ENCODE measurements around the gene ANKRD16. TPM values are rescaled to one million over a fixed set of nuclear protein-coding genes. Genes with fewer than 3 reads are reported as not detected.

Gene ANKRD16
- total RNA-seq, 1 donor from 2014 or later: 4.9 TPM

GRCh38 chr10:5833814-5834213 is 55.9 kb downstream of the ANKRD16 start:
- Mint-ChIP-seq H3K9me3 (ENCODE audit: unreplicated experiment) (no peaks in the 10 kb centered on the region), H3K36me3 (ENCODE audit: low read depth, unreplicated experiment) (no peaks in the 10 kb centered on the region), H3K27ac (ENCODE audit: unreplicated experiment) (no peak overlapping the region), H3K4me3 (ENCODE audit: unreplicated experiment) (no peak overlapping the region), H3K4me1 (ENCODE audit: low read depth, unreplicated experiment) (no peaks in the 10 kb centered on the region), H3K27me3 (ENCODE audit: low read depth, unreplicated experiment) (peaks cover 13% of the 10 kb centered on the region)
- Histone ChIP-seq H3K27ac (ENCODE audit: low read depth, low read length) (no peak overlapping the region), H3K4me3 (ENCODE audit: insufficient read depth, low read depth, low read length) (no peak overlapping the region), H3K4me1 (ENCODE audit: insufficient read depth, low read length) (no peaks in the 10 kb centered on the region), H2AFZ (ENCODE audit: low read depth, low read length) (no peak overlapping the region), H3K9me3 (ENCODE audit: insufficient read depth, low read depth, low read length) (no peaks in the 10 kb centered on the region), H3K9ac (ENCODE audit: low read length) (no peak overlapping the region), H4K20me1 (ENCODE audit: insufficient read depth, low read length) (no peaks in the 10 kb centered on the region), H3K79me2 (ENCODE audit: insufficient read depth, low read length) (no peaks in the 10 kb centered on the region), H3K4me2 (ENCODE audit: low read length) (no peak overlapping the region), H3K36me3 (ENCODE audit: insufficient read depth, low read length) (no peaks in the 10 kb centered on the region), H3K27me3 (ENCODE audit: insufficient read depth, low read length) (no peaks in the 10 kb centered on the region)
- DNase-seq (ENCODE audit: low read depth) (no peak), FAIRE-seq (no peak)
- TF ChIP-seq EZH2 (IDR thresholded peaks at IDR 0.05; ENCODE audit: insufficient read depth, low read length): no peak
- TF ChIP-seq CTCF (IDR thresholded peaks at IDR 0.05; ENCODE audit: insufficient read depth, low read depth, low read length): no peak

GRCh38 chr10:5832946-5833345 is 56.7 kb downstream of the ANKRD16 start:
- H3K79me2 ChIP-seq (ENCODE audit: insufficient read depth, low read length): no peaks in the 10 kb centered on the region
- Mint-ChIP-seq H3K27me3 (ENCODE audit: low read depth, unreplicated experiment) (peaks cover 15% of the 10 kb centered on the region), H3K27ac (ENCODE audit: unreplicated experiment) (no peak overlapping the region), H3K36me3 (ENCODE audit: low read depth, unreplicated experiment) (no peaks in the 10 kb centered on the region), H3K9me3 (ENCODE audit: unreplicated experiment) (no peaks in the 10 kb centered on the region), H3K4me1 (ENCODE audit: low read depth, unreplicated experiment) (no peaks in the 10 kb centered on the region), H3K4me3 (ENCODE audit: unreplicated experiment) (no peak overlapping the region)
- DNase-seq (ENCODE audit: low read depth) (no peak), FAIRE-seq (no peak)
- no peaks in the 10 kb centered on the region for H3K36me3 ChIP-seq (ENCODE audit: insufficient read depth, low read length)
- H3K27me3 ChIP-seq (ENCODE audit: insufficient read depth, low read length): no peaks in the 10 kb centered on the region
- no peak overlapping the region for H3K27ac ChIP-seq (ENCODE audit: low read depth, low read length)
- H3K4me2 ChIP-seq (ENCODE audit: low read length): no peak overlapping the region
- H3K9ac ChIP-seq (ENCODE audit: low read length): no peak overlapping the region
- H2AFZ ChIP-seq (ENCODE audit: low read depth, low read length): no peak overlapping the region
- TF ChIP-seq EZH2 (IDR thresholded peaks at IDR 0.05; ENCODE audit: insufficient read depth, low read length) (no peak), CTCF (IDR thresholded peaks at IDR 0.05; ENCODE audit: insufficient read depth, low read depth, low read length) (no peak)
- H3K4me1 ChIP-seq (ENCODE audit: insufficient read depth, low read length): no peaks in the 10 kb centered on the region
- H3K4me3 ChIP-seq (ENCODE audit: insufficient read depth, low read depth, low read length): no peak overlapping the region
- no peaks in the 10 kb centered on the region for H4K20me1 ChIP-seq (ENCODE audit: insufficient read depth, low read length)
- no peaks in the 10 kb centered on the region for H3K9me3 ChIP-seq (ENCODE audit: insufficient read depth, low read depth, low read length)

GRCh38 chr10:5831446-5831782 is 58.3 kb downstream of the ANKRD16 start:
- no peaks in the 10 kb centered on the region for H3K4me1 Mint-ChIP-seq (ENCODE audit: low read depth, unreplicated experiment)
- Histone ChIP-seq H3K9me3 (ENCODE audit: insufficient read depth, low read depth, low read length) (no peaks in the 10 kb centered on the region), H3K27ac (ENCODE audit: low read depth, low read length) (no peak overlapping the region), H3K9ac (ENCODE audit: low read length) (no peak overlapping the region), H3K4me3 (ENCODE audit: insufficient read depth, low read depth, low read length) (no peak overlapping the region), H3K27me3 (ENCODE audit: insufficient read depth, low read length) (no peaks in the 10 kb centered on the region), H3K36me3 (ENCODE audit: insufficient read depth, low read length) (no peaks in the 10 kb centered on the region), H4K20me1 (ENCODE audit: insufficient read depth, low read length) (no peaks in the 10 kb centered on the region), H3K79me2 (ENCODE audit: insufficient read depth, low read length) (no peaks in the 10 kb centered on the region), H2AFZ (ENCODE audit: low read depth, low read length) (no peak overlapping the region), H3K4me2 (ENCODE audit: low read length) (no peak overlapping the region), H3K4me1 (ENCODE audit: insufficient read depth, low read length) (no peaks in the 10 kb centered on the region)
- no peaks in the 10 kb centered on the region for H3K36me3 Mint-ChIP-seq (ENCODE audit: low read depth, unreplicated experiment)
- no peak for TF ChIP-seq EZH2 (IDR thresholded peaks at IDR 0.05; ENCODE audit: insufficient read depth, low read length)
- no peak for TF ChIP-seq CTCF (IDR thresholded peaks at IDR 0.05; ENCODE audit: insufficient read depth, low read depth, low read length)
- FAIRE-seq (no peak), DNase-seq (ENCODE audit: low read depth) (no peak)
- H3K27me3 Mint-ChIP-seq (ENCODE audit: low read depth, unreplicated experiment): peaks cover 18% of the 10 kb centered on the region
- H3K4me3 Mint-ChIP-seq (ENCODE audit: unreplicated experiment): no peak overlapping the region
- H3K9me3 Mint-ChIP-seq (ENCODE audit: unreplicated experiment): no peaks in the 10 kb centered on the region
- no peak overlapping the region for H3K27ac Mint-ChIP-seq (ENCODE audit: unreplicated experiment)

All from astrocyte (in vitro differentiated cells and primary cell).